Kidney (tissue), 14 donors: ENCODE results near the gene FLNB. TPM values are rescaled to one million over a fixed set of nuclear protein-coding genes. Genes with fewer than 3 reads are reported as not detected.

Experiments
- DNase-seq, 5 donors: peaks; one replicate each; pipeline ENCODE4 v3.0.0-alpha.2; 2013 to 2020
- FAIRE-seq: peaks from 2 replicates; lab custom pipeline; 2012; peaks lifted over from hg19 to GRCh38; lab: Jason Lieb, UNC
- H3K27ac ChIP-seq, 2 donors: one replicate each; pipeline ENCODE4 v1.7.0; 2013; ENCODE audit warnings: low read depth in 2 of 2, low read length in 2 of 2, inconsistent platforms in 1 of 2
- H3K27me3 ChIP-seq: one replicate; pipeline ENCODE4 v1.7.1; 2013; ENCODE audit warnings: low read length, inconsistent platforms; ENCODE audit not compliant: control insufficient read depth, insufficient read depth
- H3K36me3 ChIP-seq, 3 donors: one replicate each; pipeline versions ENCODE4 v1.7.0 to v1.7.1; 2013; ENCODE audit warnings: low read length in 3 of 3, control low read depth in 1 of 3, inconsistent platforms in 1 of 3; ENCODE audit not compliant: insufficient read depth in 3 of 3, control insufficient read depth in 2 of 3
- H3K4me1 ChIP-seq, 3 donors: one replicate each; pipeline versions ENCODE4 v1.7.0 to v1.7.1; 2013; ENCODE audit warnings: low read length in 3 of 3, inconsistent platforms in 1 of 3, low read depth in 1 of 3; ENCODE audit not compliant: control insufficient read depth in 2 of 3, insufficient read depth in 2 of 3
- H3K4me3 ChIP-seq, 3 donors: one replicate each; pipeline versions ENCODE4 v1.7.0 to v1.8.1; 2013; ENCODE audit warnings: low read length in 3 of 3, control low read depth in 1 of 3, inconsistent platforms in 1 of 3
- H3K9ac ChIP-seq, 3 donors: one replicate each; pipeline versions ENCODE4 v1.7.0 to v1.7.1; 2013; ENCODE audit warnings: low read length in 3 of 3, control low read depth in 1 of 3, inconsistent platforms in 1 of 3
- H3K9me3 ChIP-seq, 3 donors: one replicate each; pipeline versions ENCODE4 v1.7.0 to v1.7.1; 2013; ENCODE audit warnings: low read length in 3 of 3, control low read depth in 1 of 3, inconsistent platforms in 1 of 3; ENCODE audit not compliant: control insufficient read depth in 2 of 3, insufficient read depth in 1 of 3
- intact Hi-C: fragments of 100-400 bp; cut with DNase I; formaldehyde crosslinking; loops from one replicate; pipeline ENCODE4 v1.11.1; 2022
- polyA plus RNA-seq: library from polyadenylated mRNA; stranded (reverse); fragments of 350-450 nt; fragmentation: Illumina TruSeq; extraction: RNeasy Lipid Tissue Mini Kit (QIAGEN cat#74804); gene quantifications from one replicate; pipeline ENCODE4 v1.2.3, GENCODE V29; 2014; ENCODE audit warnings: low read depth, low replicate concordance; ENCODE audit not compliant: insufficient read depth
- total RNA-seq: library from RNA; stranded (reverse); fragmentation: NEBNext Ultra II Directional; extraction: Animal tissue kit (Norgen Biotek cat#: 25700); gene quantifications from one replicate; pipeline ENCODE4 v1.2.1, GENCODE V29; 2021
- TF ChIP-seq, protein P1 (sequence below): IDR thresholded peaks from 3 replicates; pipeline ENCODE4 v1.5.1; 2012; ENCODE audit warnings: mild to moderate bottlenecking, moderate library complexity, borderline replicate concordance; ENCODE audit not compliant: insufficient read depth; ENCODE audit errors: extremely low read depth
- donor health status: control.
- donor health status: control.
- donor health status: control.
- donor health status: control.
- donor health status: control.
- donor health status: DM: yes; HTN: yes; CAD: no.
- donor health status: Normal renal cell carcinoma (clear cell type).

Gene FLNB
- total and polyA plus RNA-seq, 2 donors from 2014 or later: 115 to 216 TPM

DNA sequence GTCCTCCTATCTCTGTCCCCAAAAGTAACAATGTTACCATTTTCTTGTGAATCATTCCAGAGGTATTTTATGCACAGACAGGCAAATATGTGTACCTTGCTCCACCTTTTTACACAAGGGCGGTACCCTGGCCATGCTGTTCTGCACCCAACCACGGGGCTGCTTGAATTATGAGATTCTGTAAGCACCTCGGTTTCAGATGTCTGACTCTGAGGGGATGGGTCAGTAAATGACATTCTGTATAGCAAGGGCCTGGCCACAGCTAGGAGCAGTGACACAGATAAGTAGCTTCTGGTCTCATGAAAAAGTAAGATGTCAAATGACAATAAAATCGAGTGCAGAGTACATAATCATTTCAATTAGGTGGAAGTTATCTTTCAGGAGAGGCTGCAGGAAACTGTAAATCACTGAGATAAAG is 30.4 kb upstream of the FLNB start:
- Histone ChIP-seq H3K4me3 (no peak overlapping the region), H3K36me3 (no peaks in the 10 kb centered on the region), H3K9ac (no peak overlapping the region), H3K4me1 (peaks cover 0 to 7% (median 0%) of the 10 kb centered on the region in 3 donors), H3K27me3 (no peaks in the 10 kb centered on the region), H3K9me3 (no peaks in the 10 kb centered on the region), H3K27ac (no peak overlapping the region)
- intact Hi-C loops: no loop called here
- TF ChIP-seq, protein P1, sequence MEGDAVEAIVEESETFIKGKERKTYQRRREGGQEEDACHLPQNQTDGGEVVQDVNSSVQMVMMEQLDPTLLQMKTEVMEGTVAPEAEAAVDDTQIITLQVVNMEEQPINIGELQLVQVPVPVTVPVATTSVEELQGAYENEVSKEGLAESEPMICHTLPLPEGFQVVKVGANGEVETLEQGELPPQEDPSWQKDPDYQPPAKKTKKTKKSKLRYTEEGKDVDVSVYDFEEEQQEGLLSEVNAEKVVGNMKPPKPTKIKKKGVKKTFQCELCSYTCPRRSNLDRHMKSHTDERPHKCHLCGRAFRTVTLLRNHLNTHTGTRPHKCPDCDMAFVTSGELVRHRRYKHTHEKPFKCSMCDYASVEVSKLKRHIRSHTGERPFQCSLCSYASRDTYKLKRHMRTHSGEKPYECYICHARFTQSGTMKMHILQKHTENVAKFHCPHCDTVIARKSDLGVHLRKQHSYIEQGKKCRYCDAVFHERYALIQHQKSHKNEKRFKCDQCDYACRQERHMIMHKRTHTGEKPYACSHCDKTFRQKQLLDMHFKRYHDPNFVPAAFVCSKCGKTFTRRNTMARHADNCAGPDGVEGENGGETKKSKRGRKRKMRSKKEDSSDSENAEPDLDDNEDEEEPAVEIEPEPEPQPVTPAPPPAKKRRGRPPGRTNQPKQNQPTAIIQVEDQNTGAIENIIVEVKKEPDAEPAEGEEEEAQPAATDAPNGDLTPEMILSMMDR: no peak
- no peak for FAIRE-seq
- DNase-seq: peak in 3 of 5 donors; percentile 50 to 51 (median 51)

DNA sequence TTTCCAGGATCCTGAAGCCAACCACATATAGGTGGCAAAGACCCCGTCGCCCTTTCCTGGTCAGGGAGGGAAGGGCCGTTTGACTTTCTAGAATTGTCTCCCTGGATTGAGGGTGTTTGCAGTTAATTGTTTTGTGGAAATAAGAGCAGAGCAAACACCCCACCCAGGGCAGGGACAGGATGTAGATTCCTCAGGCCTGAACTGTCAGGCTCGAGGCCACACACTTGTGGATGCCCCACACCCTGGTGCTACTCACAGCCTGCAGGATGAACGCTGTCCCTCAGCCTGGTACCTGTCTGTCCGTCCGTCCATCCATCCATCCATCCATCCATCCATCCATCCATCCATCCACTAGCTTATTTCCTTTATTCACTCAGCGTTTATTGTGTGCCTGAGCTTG is 29.9 kb upstream of the FLNB start:
- Histone ChIP-seq H3K27ac (no peak overlapping the region), H3K9me3 (no peaks in the 10 kb centered on the region), H3K27me3 (no peaks in the 10 kb centered on the region), H3K9ac (no peak overlapping the region), H3K36me3 (no peaks in the 10 kb centered on the region), H3K4me3 (no peak overlapping the region), H3K4me1 (peaks cover 0 to 8% (median 0%) of the 10 kb centered on the region in 3 donors)
- no peak for FAIRE-seq
- intact Hi-C loops: no loop called here
- no peak for DNase-seq
- TF ChIP-seq, protein P1: no peak

DNA sequence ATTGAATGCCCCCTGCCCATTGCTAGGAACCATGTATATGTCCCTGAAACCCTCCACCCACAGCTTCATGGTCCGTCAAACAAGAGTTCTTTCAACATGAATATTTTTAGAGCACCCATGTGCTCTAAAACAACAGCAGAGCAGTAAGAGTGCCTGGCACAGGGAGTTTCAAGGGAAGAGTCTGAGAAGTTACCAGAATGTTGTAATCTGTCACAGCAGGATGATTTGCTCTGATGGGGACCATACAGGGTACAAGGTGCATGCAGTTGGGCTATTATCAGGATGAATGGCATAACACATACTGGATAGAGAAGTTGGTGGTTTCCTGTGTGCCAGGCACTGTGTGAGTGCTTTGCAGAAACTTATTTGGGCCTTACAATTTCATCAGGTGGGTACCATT is 27.8 kb upstream of the FLNB start:
- Histone ChIP-seq H3K36me3 (no peaks in the 10 kb centered on the region), H3K4me1 (peaks cover 0 to 10% (median 0%) of the 10 kb centered on the region in 3 donors), H3K27ac (no peak overlapping the region), H3K9ac (no peak overlapping the region), H3K4me3 (no peak overlapping the region), H3K9me3 (no peaks in the 10 kb centered on the region), H3K27me3 (no peaks in the 10 kb centered on the region)
- DNase-seq (no peak), FAIRE-seq (no peak)
- intact Hi-C loops: no loop called here
- TF ChIP-seq, protein P1: no peak
